Measurements from ENCODE around the gene MYO3A.

The MYO3A gene

GRCh38 chr10:25901199-25901598, 32.8 kb upstream of the MYO3A start:
- no peak for TF ChIP-seq CTCF (IDR thresholded peaks at IDR 0.05; ENCODE audit: borderline replicate concordance, insufficient read depth, low read depth, low read length)
- no peak overlapping the region for H3K4me3 ChIP-seq (ENCODE audit: low read depth, low read length)

GRCh38 chr10:25902002-25902401, 32.0 kb upstream of the MYO3A start:
- no peak overlapping the region for H3K4me3 ChIP-seq (ENCODE audit: low read depth, low read length)
- no peak for TF ChIP-seq CTCF (IDR thresholded peaks at IDR 0.05; ENCODE audit: borderline replicate concordance, insufficient read depth, low read depth, low read length)

DNA sequence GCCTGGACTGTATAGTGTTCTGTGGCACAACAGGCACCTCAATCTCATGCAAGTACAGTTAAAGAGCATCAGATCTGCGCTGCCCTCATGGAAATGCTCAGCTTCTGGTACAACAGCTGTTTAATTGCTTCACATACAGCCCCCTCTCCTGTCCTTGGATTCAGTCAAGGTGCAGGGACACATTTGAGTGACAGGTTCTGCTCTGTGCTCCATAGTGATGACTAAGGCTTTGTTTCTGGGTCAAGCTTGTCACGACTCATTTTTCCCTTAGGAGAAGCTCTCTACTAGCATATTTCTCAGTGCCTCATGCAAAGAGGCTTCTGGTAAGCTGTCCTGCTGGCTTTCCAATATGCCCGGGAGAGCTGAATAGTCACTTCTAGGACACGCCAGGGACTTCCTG, 26.8 kb upstream of the MYO3A start:
- no peak for TF ChIP-seq CTCF (IDR thresholded peaks at IDR 0.05; ENCODE audit: borderline replicate concordance, insufficient read depth, low read depth, low read length)
- H3K4me3 ChIP-seq (ENCODE audit: low read depth, low read length): no peak overlapping the region

DNA sequence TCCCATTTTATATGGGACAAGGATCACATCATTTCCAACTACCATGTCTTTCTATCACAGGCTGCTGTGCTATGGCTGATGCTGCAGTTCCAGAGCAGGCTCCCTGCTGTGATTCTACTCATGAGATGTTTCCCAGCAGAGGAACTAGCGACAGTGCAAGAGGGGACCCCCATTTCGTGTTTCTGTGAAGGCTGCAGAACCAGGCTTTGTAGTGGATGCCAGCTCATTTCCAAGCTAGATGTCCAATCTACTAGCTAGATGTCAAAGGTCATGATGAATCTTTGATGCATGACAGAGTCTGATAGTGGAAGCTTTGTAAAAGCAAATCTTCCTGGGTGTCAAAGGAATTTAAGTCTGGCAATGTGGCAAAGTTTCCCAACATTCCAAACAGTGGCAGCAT, 21.2 kb upstream of the MYO3A start:
- no peak for TF ChIP-seq CTCF (IDR thresholded peaks at IDR 0.05; ENCODE audit: borderline replicate concordance, insufficient read depth, low read depth, low read length)

GRCh38 chr10:25914776-25915175, 19.3 kb upstream of the MYO3A start:
- H3K4me3 ChIP-seq (ENCODE audit: low read depth, low read length): no peak overlapping the region
- no peak for TF ChIP-seq CTCF (IDR thresholded peaks at IDR 0.05; ENCODE audit: borderline replicate concordance, insufficient read depth, low read depth, low read length)

More for the DNA sequence above, 21.2 kb upstream of the MYO3A start:
- no peak overlapping the region for H3K4me3 ChIP-seq (ENCODE audit: low read depth, low read length)

DNA sequence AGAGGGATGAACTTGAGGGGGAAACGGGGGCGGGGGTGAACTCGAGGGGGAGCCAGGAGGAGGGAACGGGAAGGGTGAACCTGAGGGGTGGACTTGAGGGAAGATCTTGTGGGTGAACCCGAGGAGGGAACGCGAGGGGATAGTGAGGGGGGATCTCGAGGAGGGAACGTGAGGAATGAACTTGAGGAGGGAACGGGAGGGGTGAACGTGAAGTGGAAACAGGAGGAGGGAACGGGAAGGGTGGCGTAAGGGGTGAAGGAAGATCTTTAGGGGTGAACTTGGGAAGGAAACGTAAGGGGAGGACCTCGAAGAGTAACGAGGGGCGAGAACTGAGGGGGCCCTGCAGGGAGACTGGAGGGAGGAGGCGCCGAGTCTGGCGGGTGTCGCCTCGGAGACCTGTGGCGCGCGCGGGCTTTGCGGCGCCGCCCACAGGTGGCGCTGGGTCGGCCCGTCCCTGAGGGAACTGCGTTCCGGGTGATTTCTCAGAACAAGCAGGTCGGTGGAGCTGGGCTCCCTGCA, 651 bp downstream of the MYO3A start:
- H3K4me3 ChIP-seq (ENCODE audit: low read depth, low read length): no peak overlapping the region
- 0 out of 2 replicates have a peak, but pooled peaks have one; percentile 31 for TF ChIP-seq CTCF (IDR thresholded peaks at IDR 0.05; ENCODE audit: borderline replicate concordance, insufficient read depth, low read depth, low read length)

DNA sequence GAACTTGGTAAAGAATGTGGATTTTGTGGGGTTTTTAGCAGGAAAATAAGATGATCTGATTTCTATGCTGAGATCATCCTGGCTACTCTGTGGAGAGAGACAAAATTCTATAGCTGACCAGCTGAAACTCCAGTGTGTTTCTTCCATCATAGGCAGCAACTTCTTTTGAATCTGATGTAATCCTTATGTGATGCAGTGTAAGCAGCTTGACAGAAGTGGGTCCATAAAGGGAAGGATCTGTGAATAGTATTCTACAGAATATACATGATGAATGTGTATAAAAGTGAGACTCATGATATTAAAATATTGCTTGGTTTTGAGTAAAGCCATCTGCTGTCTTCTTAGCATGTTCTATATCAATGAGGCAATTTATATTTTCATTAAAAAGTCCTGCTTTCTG, 4.4 kb downstream of the MYO3A start:
- no peak overlapping the region for H3K4me3 ChIP-seq (ENCODE audit: low read depth, low read length)
- TF ChIP-seq CTCF (IDR thresholded peaks at IDR 0.05; ENCODE audit: borderline replicate concordance, insufficient read depth, low read depth, low read length): no peak
